MM.1S (cell line): Measurements from ENCODE around the gene OGG1.

Experiments
- CTCF ChIP-seq: fragments of 300-600 bp; sonication (generic); IDR thresholded peaks from 2 replicates; pipeline ENCODE4 v1.5.1; 2016; ENCODE audit warnings: antibody characterized with exemption, low read length, mixed read lengths
- EZH2 ChIP-seq: fragments of 300-600 bp; sonication (generic); optimal IDR thresholded peaks from 2 replicates; pipeline ENCODE3; 2017; ENCODE audit warnings: low read depth, mild to moderate bottlenecking, antibody characterized with exemption, low read length, mixed read lengths

- TF ChIP-seq CTCF (no peak), EZH2 (no peak)
Measured at GRCh38 chr3:9769426-9770275, 19.9 kb downstream of the OGG1 start, which contains the start of gene CAMK1.
